Measurements from ENCODE around the gene TPCN2.

TPCN2 gene

GRCh38 chr11:69058511-69059270 lies 10.0 kb downstream of the TPCN2 start:
- no peak for DNase-seq (ENCODE audit: low read depth)

- DNase-seq (ENCODE audit: low read depth), result no peak
Measured at GRCh38 chr11:69059429-69059828, 10.7 kb downstream of the TPCN2 start.

DNA sequence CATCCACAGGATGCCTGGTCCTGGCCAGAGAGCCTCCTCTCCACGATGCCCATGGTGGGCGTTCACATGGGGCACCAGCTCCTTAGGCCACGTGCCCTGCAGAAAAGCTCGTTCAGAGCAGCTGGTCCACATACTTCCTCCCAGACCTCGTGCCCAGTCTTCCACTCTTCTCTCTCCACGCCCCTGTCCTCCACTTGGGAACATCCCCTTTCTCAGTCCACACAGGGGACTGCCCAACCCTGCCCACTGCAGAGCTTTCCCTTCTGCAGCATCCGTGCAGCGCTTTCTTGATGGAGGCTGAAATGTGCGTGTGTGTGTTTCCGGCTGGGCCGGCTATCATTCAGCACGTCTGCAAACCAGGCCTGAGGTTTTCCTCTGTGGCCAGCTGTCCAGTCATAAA lies 11.3 kb downstream of the TPCN2 start:
- DNase-seq (ENCODE audit: low read depth), result no peak

GRCh38 chr11:69060806-69061712 lies 12.3 kb downstream of the TPCN2 start:
- no peak for DNase-seq (ENCODE audit: low read depth)

GRCh38 chr11:69061713-69062053 lies 13.0 kb downstream of the TPCN2 start:
- no peak for DNase-seq (ENCODE audit: low read depth)

GRCh38 chr11:69062169-69062855 lies 13.6 kb downstream of the TPCN2 start:
- no peak for DNase-seq (ENCODE audit: low read depth)

- no peak for DNase-seq (ENCODE audit: low read depth)
Measured at GRCh38 chr11:69062873-69063651, 14.3 kb downstream of the TPCN2 start.

- no peak for DNase-seq (ENCODE audit: low read depth)
Measured at GRCh38 chr11:69063652-69064260, 15.0 kb downstream of the TPCN2 start.

DNA sequence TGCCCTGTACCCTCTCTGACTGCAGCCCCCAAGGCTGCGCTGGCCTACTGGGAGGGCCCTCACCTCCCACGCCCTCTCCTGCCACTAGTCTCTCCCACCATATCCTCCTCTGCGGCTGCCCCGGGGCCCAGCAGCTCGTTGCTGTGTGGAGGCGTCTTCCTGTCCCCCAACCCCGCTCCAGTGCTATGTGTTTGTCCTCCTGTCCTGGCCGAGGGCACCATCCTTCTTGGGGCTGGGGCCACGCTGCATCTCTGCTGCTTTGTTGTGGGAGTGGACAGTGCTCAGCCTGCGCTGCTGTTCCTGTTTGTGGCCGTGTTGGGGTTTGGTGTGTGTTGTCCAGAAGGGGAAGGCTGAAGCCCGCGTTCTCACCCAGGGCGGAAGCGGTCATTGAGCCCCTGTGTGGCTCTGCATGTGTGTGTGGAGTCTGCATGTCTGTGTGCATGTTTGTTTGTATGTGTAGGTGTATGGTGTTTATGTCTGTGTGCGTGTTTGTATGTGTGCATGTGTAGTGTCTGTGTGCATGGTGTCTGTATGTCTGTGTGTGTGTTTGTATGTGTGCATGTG lies 15.7 kb downstream of the TPCN2 start:
- DNase-seq (ENCODE audit: low read depth), result no peak

GRCh38 chr11:69065147-69065710 lies 16.5 kb downstream of the TPCN2 start:
- DNase-seq (ENCODE audit: low read depth), result no peak

DNA sequence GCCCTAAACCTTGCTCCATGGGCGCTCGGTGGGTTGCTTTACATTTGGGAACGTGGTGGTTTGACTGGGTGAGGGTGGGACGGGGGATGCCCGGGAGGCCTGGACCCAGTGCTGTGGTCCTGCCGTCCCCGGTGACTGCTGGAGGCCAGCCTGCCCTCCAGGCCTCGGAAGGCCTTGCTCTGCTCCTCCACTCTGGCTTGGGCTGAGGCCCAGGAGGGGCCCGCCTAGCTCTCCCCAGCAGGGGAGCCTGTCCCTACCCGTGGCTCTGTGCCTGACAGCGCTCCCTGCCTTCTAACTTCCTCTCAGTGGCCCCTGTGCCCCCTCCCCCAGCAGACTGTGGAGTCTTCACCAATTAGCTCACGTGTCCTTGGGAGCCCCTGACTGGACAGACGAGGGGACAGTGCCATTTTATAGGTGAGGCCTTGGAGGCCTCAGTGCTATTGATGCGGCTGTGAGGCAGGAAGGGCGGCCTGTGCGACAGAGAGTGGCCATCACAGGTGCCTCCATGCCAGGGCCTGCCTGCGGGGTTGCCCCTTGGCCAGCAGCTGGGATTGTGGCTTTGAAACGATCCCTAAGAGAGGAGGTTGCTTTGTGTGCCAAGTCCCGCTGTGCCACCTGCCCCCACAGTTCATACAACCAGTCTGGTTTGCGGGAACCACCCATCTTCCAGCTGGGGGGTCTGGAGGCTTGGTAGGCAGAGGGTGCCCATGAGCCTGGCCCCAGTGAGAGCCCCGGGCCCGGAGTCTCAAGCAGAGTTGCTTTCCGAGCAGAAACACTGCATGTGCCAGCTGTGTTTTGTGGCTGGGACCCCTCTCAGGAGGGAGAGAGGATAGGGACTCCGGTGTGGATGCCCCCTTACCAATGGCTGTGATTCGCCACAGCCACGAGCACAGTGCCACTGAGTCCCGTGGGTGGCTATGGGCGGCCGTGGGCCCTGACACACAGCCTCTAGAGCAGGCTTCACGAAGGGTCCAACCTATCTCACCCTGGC lies 17.7 kb downstream of the TPCN2 start:
- DNase-seq (ENCODE audit: low read depth), result no peak

- no peak for DNase-seq (ENCODE audit: low read depth)
Measured at GRCh38 chr11:69067200-69067599, 18.5 kb downstream of the TPCN2 start.

- no peak for DNase-seq (ENCODE audit: low read depth)
Measured at GRCh38 chr11:69071086-69071800, 22.5 kb downstream of the TPCN2 start.

DNA sequence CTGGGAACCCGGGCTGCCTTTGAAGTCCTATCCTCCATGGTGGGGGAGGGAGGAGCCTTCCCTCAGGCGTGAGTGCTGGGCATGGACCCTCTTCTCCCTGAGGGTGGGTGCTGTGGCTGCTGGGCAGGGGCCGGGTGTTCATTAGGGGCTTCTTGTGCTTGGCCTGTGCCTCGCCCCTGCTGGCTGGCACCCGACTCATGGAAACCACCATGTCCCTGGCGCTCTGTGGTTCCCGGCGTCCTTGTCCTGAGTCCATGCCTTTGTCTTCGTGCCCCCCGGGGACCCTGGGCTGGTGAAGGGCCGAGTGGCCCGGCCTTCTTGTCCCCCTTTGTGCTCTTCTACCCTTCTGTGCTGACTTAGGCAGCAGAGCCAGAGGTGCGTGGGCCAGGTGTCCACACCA lies 23.2 kb downstream of the TPCN2 start:
- no peak for DNase-seq (ENCODE audit: low read depth)

- DNase-seq (ENCODE audit: low read depth), result no peak
Measured at GRCh38 chr11:69073469-69073868, 24.7 kb downstream of the TPCN2 start.

DNA sequence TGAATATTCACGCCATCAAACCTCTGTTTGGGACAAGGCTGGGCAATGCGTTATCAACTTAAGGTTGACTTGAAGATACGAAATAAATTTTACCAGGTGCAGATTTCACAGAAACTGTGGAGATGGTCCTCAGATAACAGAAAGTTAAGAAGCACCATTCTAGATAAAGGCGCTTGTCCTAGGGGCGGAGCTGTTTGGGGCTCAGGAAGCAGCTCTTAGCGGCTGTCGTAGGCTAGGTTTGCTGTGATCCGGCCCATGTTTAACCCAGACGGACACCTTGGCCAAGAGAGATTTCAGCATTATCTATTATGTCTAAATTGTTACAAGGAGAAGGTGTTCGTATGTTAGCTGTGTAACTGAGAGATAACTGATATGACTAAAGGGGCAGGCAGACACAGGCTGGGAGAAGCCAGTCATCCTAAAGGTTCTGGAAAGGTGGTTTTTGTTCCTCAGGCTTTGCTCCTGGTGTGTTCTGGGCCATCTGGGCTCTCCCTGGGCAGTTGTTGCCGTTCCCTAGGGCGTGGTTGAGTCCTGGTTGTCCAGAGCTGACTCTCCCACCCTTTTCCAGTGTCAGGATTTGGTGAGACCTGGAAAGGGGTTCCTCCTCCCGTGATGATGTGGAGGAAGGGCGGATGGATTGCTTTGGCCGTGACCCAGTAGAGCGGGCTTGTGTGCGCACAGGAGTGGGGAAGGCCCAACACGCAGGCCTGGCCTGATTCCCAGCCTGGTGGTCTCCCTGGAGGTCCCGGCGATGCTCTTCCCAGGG lies 25.8 kb downstream of the TPCN2 start:
- no peak for DNase-seq (ENCODE audit: low read depth)

- no peak for DNase-seq (ENCODE audit: low read depth)
Measured at GRCh38 chr11:69075421-69076128, 26.8 kb downstream of the TPCN2 start.

Measured in stimulated activated CD8-positive, alpha-beta memory T cell treated with anti-CD3 and anti-CD28 coated beads, Interleukin-7, amount 100 ng/mL, for 24 hours (primary cell).